K562 (cell line): Measurements from ENCODE around the gene EMC1. TPM values are rescaled to one million over a fixed set of nuclear protein-coding genes. Genes with fewer than 3 reads are reported as not detected.

Experiments used
- ARID3B ChIP-seq: fragments of 250-450 bp; sonication (Bioruptor Pico); IDR thresholded peaks from 2 replicates; pipeline ENCODE4 v1.4.0; 2020; ENCODE audit warnings: borderline replicate concordance
- ATF3 ChIP-seq, 2 experiments: fragments of 450-650 bp in 1 of 2; sonication (generic) in 1 of 2; formaldehyde crosslinking in 1 of 2; IDR thresholded peaks in 1 of 2; conservative IDR thresholded peaks in 1 of 2; 2 replicates each; pipeline versions ENCODE4 v1.6.1 to v1.8.1; 2016 to 2023; ENCODE audit warnings: mild to moderate bottlenecking in 2 of 2, moderate library complexity in 2 of 2, inconsistent platforms in 1 of 2, missing genetic modification reagents in 1 of 2
- BACH1 ChIP-seq: fragments of 200-800 bp; sonication (Bioruptor generic); IDR thresholded peaks from 2 replicates; pipeline ENCODE4 v1.6.1; 2016; ENCODE audit warnings: missing genetic modification characterization, missing compliant biosample characterization
- CHD2 ChIP-seq: IDR thresholded peaks from 2 replicates; pipeline ENCODE4 v1.6.1; 2011; ENCODE audit warnings: low read depth, low read length
- DMBX1 ChIP-seq: fragments of 250-450 bp; sonication (Bioruptor Pico); IDR thresholded peaks from 2 replicates; pipeline ENCODE4 v1.8.0; 2022; ENCODE audit warnings: inconsistent platforms, mild to moderate bottlenecking, moderate library complexity, borderline replicate concordance
- ETV5 ChIP-seq: sonication (generic); formaldehyde crosslinking; IDR thresholded peaks from 2 replicates; pipeline ENCODE4 v1.4.0; 2020; ENCODE audit warnings: low read depth, mild to moderate bottlenecking, missing genetic modification reagents
- FOXK1 ChIP-seq: sonication (generic); formaldehyde crosslinking; IDR thresholded peaks from 2 replicates; pipeline ENCODE4 v1.8.0; 2022; ENCODE audit warnings: missing genetic modification reagents, mild to moderate bottlenecking, borderline replicate concordance
- FOXP1 ChIP-seq: sonication (generic); formaldehyde crosslinking; IDR thresholded peaks from 2 replicates; pipeline ENCODE4 v1.8.0; 2022; ENCODE audit warnings: mild to moderate bottlenecking, missing genetic modification reagents
- HNRNPL ChIP-seq: fragments of 200-400 bp; formaldehyde crosslinking; IDR thresholded peaks from 2 replicates; pipeline ENCODE4 v1.6.1; 2017; ENCODE audit warnings: low read depth, mild to moderate bottlenecking, low read length
- NR2C1 ChIP-seq, 2 experiments: fragments of 450-650 bp; IDR thresholded peaks; 2 replicates each; pipeline ENCODE4 v1.6.1; 2017; ENCODE audit warnings: mild to moderate bottlenecking in 2 of 2, antibody characterized with exemption in 1 of 2, inconsistent platforms in 1 of 2, missing compliant biosample characterization in 1 of 2, missing genetic modification characterization in 1 of 2
- PKNOX1 ChIP-seq: fragments of 450-650 bp; IDR thresholded peaks from 2 replicates; pipeline ENCODE4 v1.6.1; 2016
- POLR2H ChIP-seq: IDR thresholded peaks from 2 replicates; pipeline ENCODE4 v1.6.1; 2016; ENCODE audit warnings: missing genetic modification characterization, low read depth, mild to moderate bottlenecking, control low read depth, missing compliant biosample characterization, moderate library complexity
- PTTG1 ChIP-seq: fragments of 450-650 bp; IDR thresholded peaks from 2 replicates; pipeline ENCODE4 v1.6.1; 2016; ENCODE audit warnings: low read depth, mild to moderate bottlenecking, missing genetic modification characterization, missing compliant biosample characterization
- RBM25 ChIP-seq: fragments of 200-400 bp; formaldehyde crosslinking; IDR thresholded peaks from 2 replicates; pipeline ENCODE4 v1.6.1; 2018; ENCODE audit warnings: low read length, low read depth, moderate library complexity; ENCODE audit not compliant: severe bottlenecking
- SIN3B ChIP-seq: fragments of 450-650 bp; IDR thresholded peaks from 2 replicates; pipeline ENCODE4 v1.6.1; 2017; ENCODE audit warnings: low read depth, mild to moderate bottlenecking, moderate library complexity
- SMARCC2 ChIP-seq: fragments of 450-650 bp; IDR thresholded peaks from 2 replicates; pipeline ENCODE4 v1.6.1; 2017; ENCODE audit warnings: antibody characterized with exemption, moderate library complexity, mild to moderate bottlenecking, low read depth
- SREBF2 ChIP-seq: sonication (generic); formaldehyde crosslinking; IDR thresholded peaks from 2 replicates; pipeline ENCODE4 v1.4.0; 2020; ENCODE audit warnings: mild to moderate bottlenecking, missing genetic modification reagents
- U2AF1 ChIP-seq: fragments of 200-400 bp; formaldehyde crosslinking; optimal IDR thresholded peaks from 2 replicates; pipeline ENCODE3; 2017; ENCODE audit warnings: mild to moderate bottlenecking, low read depth, low read length, moderate library complexity
- ZC3H11A ChIP-seq: IDR thresholded peaks from 2 replicates; pipeline ENCODE4 v1.6.1; 2012; ENCODE audit warnings: low read depth, low read length, improper control_type of control experiment
- polyA plus RNA-seq, 8 experiments: library from polyadenylated mRNA; depleted of rRNA in 4 of 8; stranded (reverse) in 5 of 8; unstranded in 3 of 8; fragments of >200 nt; fragmentation: Nextera tagmentation in 2 of 8; fragmentation: Illumina TruSeq in 1 of 8; extraction: Ambion mirVana in 2 of 8; extraction: Trizol in 1 of 8; gene quantifications; 2 replicates each; pipeline versions ENCODE4 v1.2.1 to v1.2.3, GENCODE V29; 2011 to 2014; ENCODE audit warnings: inconsistent platforms in 1 of 8, missing spikeins in 1 of 8
- total RNA-seq, 7 experiments: library from RNA; depleted of rRNA in 6 of 7; stranded (reverse); fragments of >200 nt in 6 of 7; fragmentation: Illumina TruSeq in 2 of 7; extraction: Trizol in 2 of 7; gene quantifications; 2 replicates each; pipeline versions ENCODE4 v1.2.1 to v1.2.3, GENCODE V29; 2011 to 2021; ENCODE audit warnings: low replicate concordance in 1 of 7
- TF ChIP-seq, protein P1 (sequence below): sonication (generic); formaldehyde crosslinking; IDR thresholded peaks from 2 replicates; pipeline ENCODE4 v1.8.1; 2023; ENCODE audit warnings: mild to moderate bottlenecking, missing genetic modification reagents, moderate library complexity
- TF ChIP-seq, protein P2 (sequence below): fragments of 250-450 bp; sonication (Bioruptor Pico); IDR thresholded peaks from 2 replicates; pipeline ENCODE4 v1.6.1; 2021; ENCODE audit warnings: mild to moderate bottlenecking

Gene EMC1
- total and polyA plus RNA-seq, 9 of the 15 experiments (the other 6 are each of a cell fraction or from before 2014, with no cell fraction given) = 17.8 to 88.2 (median 37.4) TPM

GRCh38 chr1:19250629-19251304 lies 557 bp downstream of the EMC1 start (continued):
- no peak for TF ChIP-seq U2AF1
- no peak for TF ChIP-seq DMBX1 (CRISPR knock-in tag)
- TF ChIP-seq, protein P1, sequence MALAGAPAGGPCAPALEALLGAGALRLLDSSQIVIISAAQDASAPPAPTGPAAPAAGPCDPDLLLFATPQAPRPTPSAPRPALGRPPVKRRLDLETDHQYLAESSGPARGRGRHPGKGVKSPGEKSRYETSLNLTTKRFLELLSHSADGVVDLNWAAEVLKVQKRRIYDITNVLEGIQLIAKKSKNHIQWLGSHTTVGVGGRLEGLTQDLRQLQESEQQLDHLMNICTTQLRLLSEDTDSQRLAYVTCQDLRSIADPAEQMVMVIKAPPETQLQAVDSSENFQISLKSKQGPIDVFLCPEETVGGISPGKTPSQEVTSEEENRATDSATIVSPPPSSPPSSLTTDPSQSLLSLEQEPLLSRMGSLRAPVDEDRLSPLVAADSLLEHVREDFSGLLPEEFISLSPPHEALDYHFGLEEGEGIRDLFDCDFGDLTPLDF (CRISPR knock-in tag) = no peak
- TF ChIP-seq ZC3H11A = no peak
- peak; percentile 57 for TF ChIP-seq NR2C1 (IDR thresholded peaks at IDR 0.05)
- TF ChIP-seq NR2C1 (tag; IDR thresholded peaks at IDR 0.05) = no peak
- no peak for TF ChIP-seq BACH1 (tag)
- no peak for TF ChIP-seq ETV5
- no peak for TF ChIP-seq ATF3 (IDR thresholded peaks at IDR 0.05)
- TF ChIP-seq ATF3 (CRISPR knock-in tag; conservative IDR thresholded peaks at IDR 0.05) = no peak
- peak; percentile 98 for TF ChIP-seq RBM25
- no peak for TF ChIP-seq SREBF2 (CRISPR knock-in tag)
- no peak for TF ChIP-seq ARID3B
- TF ChIP-seq, protein P2, sequence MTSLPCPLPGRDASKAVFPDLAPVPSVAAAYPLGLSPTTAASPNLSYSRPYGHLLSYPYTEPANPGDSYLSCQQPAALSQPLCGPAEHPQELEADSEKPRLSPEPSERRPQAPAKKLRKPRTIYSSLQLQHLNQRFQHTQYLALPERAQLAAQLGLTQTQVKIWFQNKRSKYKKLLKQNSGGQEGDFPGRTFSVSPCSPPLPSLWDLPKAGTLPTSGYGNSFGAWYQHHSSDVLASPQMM = no peak
- 0 out of 2 replicates have a peak, but pooled peaks have one; percentile 27 for TF ChIP-seq FOXP1 (CRISPR knock-in tag)
- no peak for TF ChIP-seq CHD2
- no peak for TF ChIP-seq SIN3B
- TF ChIP-seq PKNOX1 = no peak
- TF ChIP-seq PTTG1 (tag) = no peak
- TF ChIP-seq POLR2H (tag) = no peak
- peak; percentile 42; the same call in 1 of the 2 replicates for TF ChIP-seq SMARCC2
- no peak for TF ChIP-seq HNRNPL
- no peak for TF ChIP-seq FOXK1 (CRISPR knock-in tag)
